ENCODE data around the gene PDE8B. TPM values are rescaled to one million over a fixed set of nuclear protein-coding genes. Genes with fewer than 3 reads are reported as not detected.

Gene PDE8B
- polyA plus RNA-seq, 1 of the 3 experiments (the other 2 are of a cell fraction) = not detected

GRCh38 chr5:77176429-77176828 is 34.1 kb upstream of the PDE8B start:
- Histone ChIP-seq H4K20me1 (ENCODE audit: insufficient read depth) (no peaks in the 10 kb centered on the region), H3K4me1 (ENCODE audit: control insufficient read depth in 1 of 2, insufficient read depth in 2 of 2, low read depth in 1 of 2, low read length in 1 of 2) (peaks cover 0 to 4% of the 10 kb centered on the region in 2 experiments; a peak in 1 of 4 replicates), H3K9me2 (no peaks in the 10 kb centered on the region), H3K36me3 (replicated peaks in 1 of 2; ENCODE audit: control insufficient read depth in 1 of 2, insufficient read depth in 2 of 2, low read length in 1 of 2) (no peaks in the 10 kb centered on the region), H3K27me3 (ENCODE audit: insufficient read depth) (peaks cover 38% of the 10 kb centered on the region), H3K4me2 (no peak overlapping the region), H3K79me2 (ENCODE audit: insufficient read depth) (no peaks in the 10 kb centered on the region), H3F3A (replicated peaks; ENCODE audit: insufficient read depth) (no peaks in the 10 kb centered on the region), H3K9ac (no peak overlapping the region), H3K4me3 (ENCODE audit: low read depth in 2 of 2, low read length in 1 of 2) (no peak overlapping the region), H3K9me3 (no peaks in the 10 kb centered on the region), H2AFZ (ENCODE audit: low read depth) (no peak overlapping the region), H3K27ac (ENCODE audit: low read depth in 2 of 2, low read length in 1 of 2) (no peak overlapping the region)
- DNase-seq = no peak
- TF ChIP-seq TEAD4 (IDR thresholded peaks at IDR 0.05; ENCODE audit: borderline replicate concordance, insufficient read depth) = no peak
- TF ChIP-seq ZBTB33 (IDR thresholded peaks at IDR 0.05; ENCODE audit: borderline replicate concordance, low read depth) = no peak
- no peak for TF ChIP-seq GABPA (IDR thresholded peaks at IDR 0.05; ENCODE audit: low read depth)
- no peak for TF ChIP-seq ELF1 (IDR thresholded peaks at IDR 0.05)
- TF ChIP-seq JUND (IDR thresholded peaks at IDR 0.05) = no peak
- no peak for TF ChIP-seq RCOR1 (IDR thresholded peaks at IDR 0.05; ENCODE audit: low read length)
- TF ChIP-seq USF1 (IDR thresholded peaks at IDR 0.05; ENCODE audit: borderline replicate concordance, low read depth) = no peak
- ChIA-PET POLR2A (no interaction called here), CTCF (interaction anchor here (0.5 kb wide), 1 partner anchor 8 kb away, joined by 3 read pairs; no protein-coding TSS in a partner anchor)
- WGBS (ENCODE audit: low lambda C conversion rate) = 77% methylated on average over 5 of the region's 5 CpGs

GRCh38 chr5:77177576-77177975 is 32.9 kb upstream of the PDE8B start:
- Histone ChIP-seq H3K4me2 (no peak overlapping the region), H3K79me2 (ENCODE audit: insufficient read depth) (no peaks in the 10 kb centered on the region), H3K9me3 (no peaks in the 10 kb centered on the region), H3K27ac (ENCODE audit: low read depth in 2 of 2, low read length in 1 of 2) (no peak overlapping the region), H3K9me2 (no peaks in the 10 kb centered on the region), H3K4me3 (ENCODE audit: low read depth in 2 of 2, low read length in 1 of 2) (no peak overlapping the region), H4K20me1 (ENCODE audit: insufficient read depth) (no peaks in the 10 kb centered on the region), H3K27me3 (ENCODE audit: insufficient read depth) (peaks cover 38% of the 10 kb centered on the region), H3F3A (replicated peaks; ENCODE audit: insufficient read depth) (no peaks in the 10 kb centered on the region), H3K4me1 (ENCODE audit: control insufficient read depth in 1 of 2, insufficient read depth in 2 of 2, low read depth in 1 of 2, low read length in 1 of 2) (peaks cover 0 to 4% of the 10 kb centered on the region in 2 experiments; a peak in 1 of 4 replicates), H3K36me3 (replicated peaks in 1 of 2; ENCODE audit: control insufficient read depth in 1 of 2, insufficient read depth in 2 of 2, low read length in 1 of 2) (no peaks in the 10 kb centered on the region), H2AFZ (ENCODE audit: low read depth) (no peak overlapping the region), H3K9ac (no peak overlapping the region)
- no peak for DNase-seq
- POLR2A ChIA-PET = no interaction called here
- 67% methylated on average over 5 of the region's 5 CpGs for WGBS (ENCODE audit: low lambda C conversion rate)
- CTCF ChIA-PET = no interaction called here
- TF ChIP-seq SIN3A (IDR thresholded peaks at IDR 0.05; ENCODE audit: borderline replicate concordance, low read depth, low read length) = no peak
- TF ChIP-seq PBX3 (IDR thresholded peaks at IDR 0.05) = no peak
- TF ChIP-seq TEAD4 (IDR thresholded peaks at IDR 0.05; ENCODE audit: borderline replicate concordance, insufficient read depth) = no peak
- TF ChIP-seq EP300 (IDR thresholded peaks at IDR 0.05; ENCODE audit: borderline replicate concordance in 1 of 2, low read depth in 1 of 2, low read length in 1 of 2) = no peak
- TF ChIP-seq REST (IDR thresholded peaks at IDR 0.05; ENCODE audit: low read depth, low read length) = no peak
- TF ChIP-seq IRF3 (IDR thresholded peaks at IDR 0.05; ENCODE audit: low read depth, low read length) = no peak
- no peak for TF ChIP-seq NRF1 (IDR thresholded peaks at IDR 0.05; ENCODE audit: low read depth, low read length)
- TF ChIP-seq MEF2A (IDR thresholded peaks at IDR 0.05; ENCODE audit: borderline replicate concordance, low read depth) = no peak
- TF ChIP-seq POLR2AphosphoS5 (IDR thresholded peaks at IDR 0.05; ENCODE audit: low read depth, low read length) = no peak
- TF ChIP-seq CTCF (IDR thresholded peaks at IDR 0.05) = no peak
- TF ChIP-seq MAX (IDR thresholded peaks at IDR 0.05; ENCODE audit: low read depth) = no peak

Data from SK-N-SH (cell line).